ENCODE measurements around the gene SRF. TPM values are rescaled to one million over a fixed set of nuclear protein-coding genes. Genes with fewer than 3 reads are reported as not detected.

Gene SRF
- total RNA-seq, 4 donors from 2014 or later, result 23.1 to 29.7 (median 26.4) TPM

GRCh38 chr6:43189776-43190304 is 18.8 kb downstream of the SRF start:
- Histone ChIP-seq H3K4me1 (no peaks in the 10 kb centered on the region), H3K4me3 (no peak overlapping the region), H3K36me3 (peaks cover 0 to 75% (median 0%) of the 10 kb centered on the region in 3 donors), H3K27me3 (no peaks in the 10 kb centered on the region), H3K9me3 (no peaks in the 10 kb centered on the region), H3K27ac (no peak overlapping the region)
- DNase-seq, result no peak
- TF ChIP-seq POLR2A (IDR thresholded peaks at IDR 0.05), result no peak

DNA sequence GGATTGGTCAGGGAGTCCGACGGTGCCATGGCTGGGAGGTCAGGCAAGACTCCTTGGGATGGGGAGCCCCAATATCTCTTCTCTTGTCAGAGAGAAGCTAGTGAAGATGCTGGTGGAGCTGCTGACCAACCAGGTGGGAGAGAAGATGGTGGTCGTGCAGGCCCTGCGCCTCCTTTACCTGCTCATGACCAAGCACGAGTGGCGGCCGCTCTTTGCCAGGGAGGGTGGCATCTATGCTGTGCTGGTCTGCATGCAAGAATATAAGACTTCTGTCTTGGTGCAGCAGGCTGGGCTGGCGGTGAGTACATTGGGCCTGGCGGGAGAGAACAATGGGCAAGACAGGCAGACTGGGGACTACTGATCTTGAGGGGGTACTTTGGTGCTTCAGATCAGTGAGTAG is 21.8 kb downstream of the SRF start:
- no peaks in the 10 kb centered on the region for H3K4me1 ChIP-seq
- no peak for TF ChIP-seq POLR2A (IDR thresholded peaks at IDR 0.05)
- TF ChIP-seq CTCF (IDR thresholded peaks at IDR 0.05), result no peak
- no peaks in the 10 kb centered on the region for H3K27me3 ChIP-seq
- H3K9me3 ChIP-seq, result no peaks in the 10 kb centered on the region
- no peak overlapping the region for H3K27ac ChIP-seq
- peaks cover 0 to 73% (median 0%) of the 10 kb centered on the region in 3 donors for H3K36me3 ChIP-seq
- H3K4me3 ChIP-seq, result no peak overlapping the region
- DNase-seq, result peak in 1 of 3 donors; percentile 24

GRCh38 chr6:43193929-43194328 is 22.9 kb downstream of the SRF start:
- DNase-seq, result peak in 1 of 3 donors; percentile 14
- no peak overlapping the region for H3K4me3 ChIP-seq
- H3K27ac ChIP-seq, result no peak overlapping the region
- H3K27me3 ChIP-seq, result no peaks in the 10 kb centered on the region
- no peaks in the 10 kb centered on the region for H3K9me3 ChIP-seq
- H3K36me3 ChIP-seq, result peaks cover 0 to 72% (median 0%) of the 10 kb centered on the region in 3 donors
- H3K4me1 ChIP-seq, result no peaks in the 10 kb centered on the region
- TF ChIP-seq CTCF (IDR thresholded peaks at IDR 0.05) (no peak), POLR2A (IDR thresholded peaks at IDR 0.05) (no peak)

GRCh38 chr6:43196337-43196736 is 25.3 kb downstream of the SRF start:
- H3K9me3 ChIP-seq, result no peaks in the 10 kb centered on the region
- TF ChIP-seq CTCF (IDR thresholded peaks at IDR 0.05) (no peak), POLR2A (IDR thresholded peaks at IDR 0.05) (no peak)
- peak in 2 of 3 donors; percentile 7 to 13 for DNase-seq
- no peak overlapping the region for H3K27ac ChIP-seq
- H3K27me3 ChIP-seq, result no peaks in the 10 kb centered on the region
- H3K4me1 ChIP-seq, result no peaks in the 10 kb centered on the region
- no peak overlapping the region for H3K4me3 ChIP-seq
- peaks cover 0 to 86% (median 0%) of the 10 kb centered on the region in 3 donors for H3K36me3 ChIP-seq

- peaks cover 0 to 67% (median 0%) of the 10 kb centered on the region in 3 donors for H3K36me3 ChIP-seq
- peak in 1 of 3 donors; percentile 28 for DNase-seq
Measured at GRCh38 chr6:43199912-43200311, 28.8 kb downstream of the SRF start.

DNA sequence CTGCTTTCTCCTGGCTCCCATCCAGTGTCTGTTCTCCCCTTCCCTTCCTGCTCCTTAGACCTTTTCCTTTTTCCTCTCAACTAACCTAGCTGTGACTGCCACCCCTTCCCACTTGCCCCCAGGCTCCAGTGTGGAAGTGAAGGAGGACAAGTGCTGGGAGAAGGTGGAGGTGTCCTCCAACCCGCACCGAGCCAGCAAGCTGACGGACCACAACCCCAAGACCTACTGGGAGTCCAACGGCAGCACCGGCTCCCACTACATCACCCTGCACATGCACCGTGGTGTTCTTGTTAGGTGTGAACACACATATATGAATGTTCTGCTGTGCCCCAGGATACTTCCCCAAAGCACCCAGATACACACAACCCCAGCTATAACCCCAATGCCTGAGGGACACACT is 29.5 kb downstream of the SRF start:
- no peak for TF ChIP-seq CTCF (IDR thresholded peaks at IDR 0.05)
- TF ChIP-seq POLR2A (IDR thresholded peaks at IDR 0.05), result no peak
- H3K9me3 ChIP-seq, result no peaks in the 10 kb centered on the region
- peaks cover 0 to 67% (median 0%) of the 10 kb centered on the region in 3 donors for H3K36me3 ChIP-seq
- no peaks in the 10 kb centered on the region for H3K27me3 ChIP-seq
- DNase-seq, result peak in 1 of 3 donors; percentile 25
- no peaks in the 10 kb centered on the region for H3K4me1 ChIP-seq
- no peak overlapping the region for H3K27ac ChIP-seq
- H3K4me3 ChIP-seq, result no peak overlapping the region

More at GRCh38 chr6:43199912-43200311, 28.8 kb downstream of the SRF start:
- Histone ChIP-seq H3K9me3 (no peaks in the 10 kb centered on the region), H3K4me3 (no peak overlapping the region), H3K27me3 (no peaks in the 10 kb centered on the region), H3K27ac (no peak overlapping the region), H3K4me1 (no peaks in the 10 kb centered on the region)
- no peak for TF ChIP-seq POLR2A (IDR thresholded peaks at IDR 0.05)
- TF ChIP-seq CTCF (IDR thresholded peaks at IDR 0.05), result no peak
